Measurements from ENCODE around the gene CACNG5. TPM values are rescaled to one million over a fixed set of nuclear protein-coding genes. Genes with fewer than 3 reads are reported as not detected.

CACNG5 gene
- total RNA-seq, 1 experiment from 2014 or later = 0.21 TPM

DNA sequence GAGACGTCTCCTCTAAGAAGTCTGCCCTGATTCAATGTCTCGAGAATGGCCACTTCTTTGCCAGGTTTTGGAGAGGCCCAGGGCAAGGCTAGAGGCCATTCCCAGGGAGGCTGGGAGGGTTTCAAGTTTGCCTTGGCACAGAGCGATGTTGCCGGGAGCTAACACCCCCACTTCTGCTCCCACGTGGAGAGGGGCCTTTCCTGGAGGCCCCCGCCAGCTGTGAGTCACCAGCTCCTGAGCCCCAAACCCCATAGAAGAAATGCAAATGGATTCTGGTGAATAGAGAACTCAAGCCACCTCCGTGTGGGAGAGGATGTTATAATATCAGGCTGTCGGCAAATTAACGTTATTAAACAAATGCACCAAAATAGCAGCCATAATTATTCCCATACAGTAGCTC lies 62.2 kb downstream of the CACNG5 start:
- Histone ChIP-seq H3K36me3 (ENCODE audit: control insufficient read depth, insufficient read depth, low read length) (no peaks in the 10 kb centered on the region), H3K27me3 (ENCODE audit: control insufficient read depth, insufficient read depth, low read length) (no peaks in the 10 kb centered on the region), H3K27ac (ENCODE audit: low read length) (no peak overlapping the region), H3K4me3 (ENCODE audit: low read depth in 2 of 2, low read length in 2 of 2) (no peak overlapping the region), H3K9me3 (ENCODE audit: control insufficient read depth, insufficient read depth, low read depth, low read length) (no peaks in the 10 kb centered on the region), H3K4me1 (ENCODE audit: control insufficient read depth, insufficient read depth, low read length) (peaks cover 2% of the 10 kb centered on the region; the same call in 1 of the 2 replicates)
- in situ Hi-C loops (cut with HindIII; ENCODE audit: low pct_unique_long_range_greater_than_20kb, low sequenced_read_pairs) (no loop called here), intact Hi-C loops (cut with micrococcal nuclease; ENCODE audit: unreplicated experiment) (no loop called here)
- ChIA-PET POLR2A (no interaction called here), CTCF (interaction anchor here (0.6 kb wide), 2 partner anchors 24 to 177 kb away, joined by 3 to 7 read pairs; no protein-coding TSS in a partner anchor)
- DNase-seq (ENCODE audit: low read depth, low spot score) (no peak), ATAC-seq (no peak)
- TF ChIP-seq, protein P1, sequence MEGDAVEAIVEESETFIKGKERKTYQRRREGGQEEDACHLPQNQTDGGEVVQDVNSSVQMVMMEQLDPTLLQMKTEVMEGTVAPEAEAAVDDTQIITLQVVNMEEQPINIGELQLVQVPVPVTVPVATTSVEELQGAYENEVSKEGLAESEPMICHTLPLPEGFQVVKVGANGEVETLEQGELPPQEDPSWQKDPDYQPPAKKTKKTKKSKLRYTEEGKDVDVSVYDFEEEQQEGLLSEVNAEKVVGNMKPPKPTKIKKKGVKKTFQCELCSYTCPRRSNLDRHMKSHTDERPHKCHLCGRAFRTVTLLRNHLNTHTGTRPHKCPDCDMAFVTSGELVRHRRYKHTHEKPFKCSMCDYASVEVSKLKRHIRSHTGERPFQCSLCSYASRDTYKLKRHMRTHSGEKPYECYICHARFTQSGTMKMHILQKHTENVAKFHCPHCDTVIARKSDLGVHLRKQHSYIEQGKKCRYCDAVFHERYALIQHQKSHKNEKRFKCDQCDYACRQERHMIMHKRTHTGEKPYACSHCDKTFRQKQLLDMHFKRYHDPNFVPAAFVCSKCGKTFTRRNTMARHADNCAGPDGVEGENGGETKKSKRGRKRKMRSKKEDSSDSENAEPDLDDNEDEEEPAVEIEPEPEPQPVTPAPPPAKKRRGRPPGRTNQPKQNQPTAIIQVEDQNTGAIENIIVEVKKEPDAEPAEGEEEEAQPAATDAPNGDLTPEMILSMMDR (IDR thresholded peaks at IDR 0.05) = no peak
- TF ChIP-seq TCF7L2 (IDR thresholded peaks at IDR 0.05; ENCODE audit: low read depth, low read length) (no peak), POLR2AphosphoS5 (IDR thresholded peaks at IDR 0.05; ENCODE audit: low read depth, low read length) (no peak), SIN3A (IDR thresholded peaks at IDR 0.05; ENCODE audit: borderline replicate concordance, insufficient read depth, low read depth, low read length) (no peak)
- TF ChIP-seq, protein P2, sequence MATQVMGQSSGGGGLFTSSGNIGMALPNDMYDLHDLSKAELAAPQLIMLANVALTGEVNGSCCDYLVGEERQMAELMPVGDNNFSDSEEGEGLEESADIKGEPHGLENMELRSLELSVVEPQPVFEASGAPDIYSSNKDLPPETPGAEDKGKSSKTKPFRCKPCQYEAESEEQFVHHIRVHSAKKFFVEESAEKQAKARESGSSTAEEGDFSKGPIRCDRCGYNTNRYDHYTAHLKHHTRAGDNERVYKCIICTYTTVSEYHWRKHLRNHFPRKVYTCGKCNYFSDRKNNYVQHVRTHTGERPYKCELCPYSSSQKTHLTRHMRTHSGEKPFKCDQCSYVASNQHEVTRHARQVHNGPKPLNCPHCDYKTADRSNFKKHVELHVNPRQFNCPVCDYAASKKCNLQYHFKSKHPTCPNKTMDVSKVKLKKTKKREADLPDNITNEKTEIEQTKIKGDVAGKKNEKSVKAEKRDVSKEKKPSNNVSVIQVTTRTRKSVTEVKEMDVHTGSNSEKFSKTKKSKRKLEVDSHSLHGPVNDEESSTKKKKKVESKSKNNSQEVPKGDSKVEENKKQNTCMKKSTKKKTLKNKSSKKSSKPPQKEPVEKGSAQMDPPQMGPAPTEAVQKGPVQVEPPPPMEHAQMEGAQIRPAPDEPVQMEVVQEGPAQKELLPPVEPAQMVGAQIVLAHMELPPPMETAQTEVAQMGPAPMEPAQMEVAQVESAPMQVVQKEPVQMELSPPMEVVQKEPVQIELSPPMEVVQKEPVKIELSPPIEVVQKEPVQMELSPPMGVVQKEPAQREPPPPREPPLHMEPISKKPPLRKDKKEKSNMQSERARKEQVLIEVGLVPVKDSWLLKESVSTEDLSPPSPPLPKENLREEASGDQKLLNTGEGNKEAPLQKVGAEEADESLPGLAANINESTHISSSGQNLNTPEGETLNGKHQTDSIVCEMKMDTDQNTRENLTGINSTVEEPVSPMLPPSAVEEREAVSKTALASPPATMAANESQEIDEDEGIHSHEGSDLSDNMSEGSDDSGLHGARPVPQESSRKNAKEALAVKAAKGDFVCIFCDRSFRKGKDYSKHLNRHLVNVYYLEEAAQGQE (IDR thresholded peaks at IDR 0.05; ENCODE audit: insufficient read depth in 1 of 2, low read depth in 2 of 2, low read length in 1 of 2) = no peak
- BruUV-seq (replicated peaks) = no TSS peak

DNA sequence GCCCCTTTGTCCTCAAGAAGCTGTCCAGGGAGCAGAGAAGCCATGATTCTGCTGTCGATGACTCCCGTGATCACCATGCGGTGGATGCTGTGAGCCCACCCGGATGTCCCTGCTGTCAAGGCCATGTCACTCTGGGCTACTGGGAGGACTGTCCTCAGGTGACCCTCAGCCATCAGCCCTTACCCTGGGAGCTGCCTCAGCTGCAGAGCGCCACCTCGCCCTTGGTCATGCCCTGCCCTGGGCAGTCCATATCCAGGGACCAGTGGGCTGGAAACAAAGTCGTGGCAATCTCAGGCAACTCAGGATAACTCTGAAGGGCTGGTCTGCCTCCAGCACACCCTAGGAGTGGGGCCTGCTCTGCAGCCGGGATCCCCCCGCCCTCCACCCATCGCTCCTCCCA lies 63.6 kb downstream of the CACNG5 start:
- Histone ChIP-seq H3K9me3 (ENCODE audit: control insufficient read depth, insufficient read depth, low read depth, low read length) (no peaks in the 10 kb centered on the region), H3K4me1 (ENCODE audit: control insufficient read depth, insufficient read depth, low read length) (peaks cover 2% of the 10 kb centered on the region; the same call in 1 of the 2 replicates), H3K27me3 (ENCODE audit: control insufficient read depth, insufficient read depth, low read length) (no peaks in the 10 kb centered on the region), H3K36me3 (ENCODE audit: control insufficient read depth, insufficient read depth, low read length) (no peaks in the 10 kb centered on the region), H3K4me3 (ENCODE audit: low read depth in 2 of 2, low read length in 2 of 2) (no peak overlapping the region), H3K27ac (ENCODE audit: low read length) (no peak overlapping the region)
- POLR2A ChIA-PET = no interaction called here
- CTCF ChIA-PET = no interaction called here
- no TSS peak for BruUV-seq (replicated peaks)
- no peak for ATAC-seq
- TF ChIP-seq TCF7L2 (IDR thresholded peaks at IDR 0.05; ENCODE audit: low read depth, low read length) (no peak), POLR2AphosphoS5 (IDR thresholded peaks at IDR 0.05; ENCODE audit: low read depth, low read length) (no peak), SIN3A (IDR thresholded peaks at IDR 0.05; ENCODE audit: borderline replicate concordance, insufficient read depth, low read depth, low read length) (no peak)
- TF ChIP-seq, protein P2 (IDR thresholded peaks at IDR 0.05; ENCODE audit: insufficient read depth in 1 of 2, low read depth in 2 of 2, low read length in 1 of 2) = no peak
- TF ChIP-seq, protein P1 (IDR thresholded peaks at IDR 0.05) = no peak
- in situ Hi-C loops (cut with HindIII; ENCODE audit: low pct_unique_long_range_greater_than_20kb, low sequenced_read_pairs) = no loop called here
- DNase-seq (ENCODE audit: low read depth, low spot score) = no peak
- intact Hi-C loops (cut with micrococcal nuclease; ENCODE audit: unreplicated experiment) = no loop called here

All from Panc1 (cell line).